ENCODE data around the gene LAMP1.
"Not testable (repeated sequence)": the region's sequence is repeated elsewhere in the genome, so short reads cannot be mapped to it uniquely, and the experiment has no call there.

LAMP1 gene

GRCh38 chr13:113371061-113371460, 74.0 kb downstream of the LAMP1 start:
- H3K27me3 Mint-ChIP-seq (ENCODE audit: low read depth), result peaks cover 10% of the 10 kb centered on the region
- H3K27ac Mint-ChIP-seq, result no peak overlapping the region
- no peak overlapping the region for H3K4me3 Mint-ChIP-seq
- H3K9me3 Mint-ChIP-seq, result no peaks in the 10 kb centered on the region
- H3K4me1 Mint-ChIP-seq, result no peaks in the 10 kb centered on the region
- no peaks in the 10 kb centered on the region for H3K36me3 Mint-ChIP-seq (ENCODE audit: low read depth)
- no peak for TF ChIP-seq CTCF (IDR thresholded peaks at IDR 0.05; ENCODE audit: unreplicated experiment in 3 of 3)

- H3K36me3 Mint-ChIP-seq (ENCODE audit: low read depth); H3K4me1 Mint-ChIP-seq; H3K9me3 Mint-ChIP-seq; H3K4me3 Mint-ChIP-seq; H3K27ac Mint-ChIP-seq: not testable (repeated sequence)
- H3K27me3 Mint-ChIP-seq (ENCODE audit: low read depth), result peaks cover 17% of the 10 kb centered on the region
Observed at GRCh38 chr13:113371701-113372100, 74.7 kb downstream of the LAMP1 start.
